ENCODE results near the gene MFSD6. TPM values are rescaled to one million over a fixed set of nuclear protein-coding genes. Genes with fewer than 3 reads are reported as not detected.

The MFSD6 gene
- total RNA-seq, 4 donors from 2014 or later, result 3.6 to 30.3 (median 28.4) TPM

- H3K27me3 ChIP-seq, result no peaks in the 10 kb centered on the region
- no peaks in the 10 kb centered on the region for H3K36me3 ChIP-seq
- TF ChIP-seq CTCF (IDR thresholded peaks at IDR 0.05), result no peak
- H3K27ac ChIP-seq, result peak overlapping the region; percentile 74 to 79
- intact Hi-C loops (cut with DNase I; ENCODE audit: low total_unique reads), result no loop called here
- H3K4me3 ChIP-seq, result no peak overlapping the region
- H3K4me1 ChIP-seq, result peaks cover 16% of the 10 kb centered on the region in 2 donors
- no peaks in the 10 kb centered on the region for H3K9me3 ChIP-seq
- peak; percentile 81 to 90 for DNase-seq
These were observed 60.8 kb downstream of the MFSD6 start for GRCh38 chr2:190468814-190469569.

GRCh38 chr2:190469771-190470170 lies 61.6 kb downstream of the MFSD6 start:
- H3K4me1 ChIP-seq, result peaks cover 16% of the 10 kb centered on the region in 2 donors
- intact Hi-C loops (cut with DNase I; ENCODE audit: low total_unique reads), result no loop called here
- H3K4me3 ChIP-seq, result no peak overlapping the region
- H3K27ac ChIP-seq, result peak overlapping the region; percentile 74 to 79
- TF ChIP-seq POLR2A (IDR thresholded peaks at IDR 0.05), result no peak
- peak in 1 of 4 experiments; percentile 8 for TF ChIP-seq CTCF (IDR thresholded peaks at IDR 0.05)
- H3K36me3 ChIP-seq, result no peaks in the 10 kb centered on the region
- no peaks in the 10 kb centered on the region for H3K9me3 ChIP-seq
- H3K27me3 ChIP-seq, result no peaks in the 10 kb centered on the region
- peak; percentile 33 to 63 for DNase-seq

GRCh38 chr2:190470256-190470826 lies 62.2 kb downstream of the MFSD6 start:
- H3K4me1 ChIP-seq, result peaks cover 16% of the 10 kb centered on the region in 2 donors
- intact Hi-C loops (cut with DNase I; ENCODE audit: low total_unique reads), result no loop called here
- peak overlapping the region; percentile 74 to 79 for H3K27ac ChIP-seq
- no peak overlapping the region for H3K4me3 ChIP-seq
- DNase-seq, result no peak
- no peaks in the 10 kb centered on the region for H3K27me3 ChIP-seq
- H3K9me3 ChIP-seq, result no peaks in the 10 kb centered on the region
- no peaks in the 10 kb centered on the region for H3K36me3 ChIP-seq
- TF ChIP-seq POLR2A (IDR thresholded peaks at IDR 0.05) (no peak), CTCF (IDR thresholded peaks at IDR 0.05) (no peak)

- no peaks in the 10 kb centered on the region for H3K4me1 ChIP-seq
- TF ChIP-seq CTCF (IDR thresholded peaks at IDR 0.05) (no peak), POLR2A (IDR thresholded peaks at IDR 0.05) (no peak)
- H3K27ac ChIP-seq, result peak overlapping the region; percentile 42 to 80
- no peak overlapping the region for H3K4me3 ChIP-seq
- no peak for DNase-seq
- H3K27me3 ChIP-seq, result no peaks in the 10 kb centered on the region
- no peaks in the 10 kb centered on the region for H3K9me3 ChIP-seq
- intact Hi-C loops (cut with DNase I; ENCODE audit: low total_unique reads), result no loop called here
- H3K36me3 ChIP-seq, result no peaks in the 10 kb centered on the region
These were observed 69.7 kb downstream of the MFSD6 start for GRCh38 chr2:190477661-190478454.
